H1 (cell line): Measurements from ENCODE around the gene CDH1. TPM values are rescaled to one million over a fixed set of nuclear protein-coding genes. Genes with fewer than 3 reads are reported as not detected.
A peak's percentile ranks its signal among the peaks of the same experiment; 100 is the strongest.

ENCODE experiments used
- BRCA1 ChIP-seq: IDR thresholded peaks from 2 replicates; pipeline ENCODE4 v1.6.1; 2012; ENCODE audit warnings: low read depth, low read length, improper control_type of control experiment
- CHD2 ChIP-seq: IDR thresholded peaks from 2 replicates; pipeline ENCODE4 v1.6.1; 2012; ENCODE audit warnings: low read length, improper control_type of control experiment
- CTBP2 ChIP-seq: IDR thresholded peaks from 2 replicates; pipeline ENCODE4 v1.7.0; 2011; ENCODE audit warnings: borderline replicate concordance, mild to moderate bottlenecking, moderate library complexity, mixed read lengths, low read length; ENCODE audit not compliant: insufficient read depth, insufficient read length
- EGR1 ChIP-seq: IDR thresholded peaks from 2 replicates; pipeline ENCODE4 v1.6.1; 2011; ENCODE audit warnings: low read depth, low read length, borderline replicate concordance
- RXRA ChIP-seq: IDR thresholded peaks from 2 replicates; pipeline ENCODE4 v1.6.1; 2011; ENCODE audit warnings: low read depth, mild to moderate bottlenecking, low read length, moderate library complexity; ENCODE audit not compliant: insufficient read depth
- TBP ChIP-seq: IDR thresholded peaks from 2 replicates; pipeline ENCODE4 v1.6.1; 2011; ENCODE audit warnings: low read depth, low read length, improper control_type of control experiment
- ZNF274 ChIP-seq: IDR thresholded peaks from 2 replicates; pipeline ENCODE4 v1.7.0; 2012; ENCODE audit warnings: low read length, borderline replicate concordance; ENCODE audit errors: extremely low read depth
- polyA plus RNA-seq, 7 experiments: library from polyadenylated mRNA; depleted of rRNA in 3 of 7; stranded (reverse) in 5 of 7; unstranded in 2 of 7; fragments of >200 nt in 5 of 7; fragments of 200-250 nt in 2 of 7; gene quantifications; 1 replicate in 5 of 7; 2 replicates in 1 of 7; 4 replicates in 1 of 7; pipeline versions ENCODE4 v1.2.1 to v1.2.3, GENCODE V29; 2011 to 2013; ENCODE audit warnings: missing spikeins in 2 of 7, mixed read lengths in 2 of 7
- total RNA-seq: library from RNA; stranded (reverse); fragmentation: NEBNext Ultra II Directional; extraction: Animal tissue kit (Norgen Biotek cat#: 25700); gene quantifications from 2 replicates; pipeline ENCODE4 v1.2.1, GENCODE V29; 2021
- TF ChIP-seq, protein P1 (sequence below): fragments of 300-600 bp; sonication (generic); IDR thresholded peaks from 2 replicates; pipeline ENCODE4 v1.7.1; 2012; ENCODE audit warnings: low read length, moderate library complexity, mild to moderate bottlenecking, inconsistent platforms; ENCODE audit not compliant: insufficient replicate concordance

Gene CDH1
- total and polyA plus RNA-seq, 2 of the 8 experiments (the other 6 are each of a cell fraction or from before 2014, with no cell fraction given), result 133 to 265 TPM

DNA sequence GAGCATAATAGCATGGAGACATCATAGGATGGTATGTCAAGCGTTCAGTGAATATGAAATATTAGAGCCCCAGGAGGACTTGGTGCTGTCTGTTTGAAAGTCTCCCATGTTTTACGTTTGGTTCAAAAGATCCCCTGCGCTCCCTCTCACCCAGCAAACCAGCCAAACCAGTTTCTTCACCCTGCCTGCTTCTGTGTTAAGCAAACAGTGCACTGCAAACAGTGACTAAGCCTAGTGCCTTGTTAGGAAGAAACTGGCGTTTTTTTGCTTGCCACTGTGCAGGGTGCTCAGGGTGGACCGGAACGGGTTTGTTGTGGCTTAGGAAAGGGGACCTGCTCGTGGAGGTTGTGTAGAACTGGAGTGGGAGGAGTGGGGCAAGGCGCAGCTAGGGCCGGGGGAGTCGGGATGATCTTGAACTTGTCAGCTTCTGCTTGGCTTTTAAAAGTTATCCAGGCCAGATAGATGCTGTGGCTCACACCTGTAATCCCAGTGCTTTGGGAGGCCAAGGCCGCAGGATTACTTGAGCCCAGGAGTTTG lies 7.7 kb downstream of the CDH1 start (continued):
- TF ChIP-seq, protein P1, sequence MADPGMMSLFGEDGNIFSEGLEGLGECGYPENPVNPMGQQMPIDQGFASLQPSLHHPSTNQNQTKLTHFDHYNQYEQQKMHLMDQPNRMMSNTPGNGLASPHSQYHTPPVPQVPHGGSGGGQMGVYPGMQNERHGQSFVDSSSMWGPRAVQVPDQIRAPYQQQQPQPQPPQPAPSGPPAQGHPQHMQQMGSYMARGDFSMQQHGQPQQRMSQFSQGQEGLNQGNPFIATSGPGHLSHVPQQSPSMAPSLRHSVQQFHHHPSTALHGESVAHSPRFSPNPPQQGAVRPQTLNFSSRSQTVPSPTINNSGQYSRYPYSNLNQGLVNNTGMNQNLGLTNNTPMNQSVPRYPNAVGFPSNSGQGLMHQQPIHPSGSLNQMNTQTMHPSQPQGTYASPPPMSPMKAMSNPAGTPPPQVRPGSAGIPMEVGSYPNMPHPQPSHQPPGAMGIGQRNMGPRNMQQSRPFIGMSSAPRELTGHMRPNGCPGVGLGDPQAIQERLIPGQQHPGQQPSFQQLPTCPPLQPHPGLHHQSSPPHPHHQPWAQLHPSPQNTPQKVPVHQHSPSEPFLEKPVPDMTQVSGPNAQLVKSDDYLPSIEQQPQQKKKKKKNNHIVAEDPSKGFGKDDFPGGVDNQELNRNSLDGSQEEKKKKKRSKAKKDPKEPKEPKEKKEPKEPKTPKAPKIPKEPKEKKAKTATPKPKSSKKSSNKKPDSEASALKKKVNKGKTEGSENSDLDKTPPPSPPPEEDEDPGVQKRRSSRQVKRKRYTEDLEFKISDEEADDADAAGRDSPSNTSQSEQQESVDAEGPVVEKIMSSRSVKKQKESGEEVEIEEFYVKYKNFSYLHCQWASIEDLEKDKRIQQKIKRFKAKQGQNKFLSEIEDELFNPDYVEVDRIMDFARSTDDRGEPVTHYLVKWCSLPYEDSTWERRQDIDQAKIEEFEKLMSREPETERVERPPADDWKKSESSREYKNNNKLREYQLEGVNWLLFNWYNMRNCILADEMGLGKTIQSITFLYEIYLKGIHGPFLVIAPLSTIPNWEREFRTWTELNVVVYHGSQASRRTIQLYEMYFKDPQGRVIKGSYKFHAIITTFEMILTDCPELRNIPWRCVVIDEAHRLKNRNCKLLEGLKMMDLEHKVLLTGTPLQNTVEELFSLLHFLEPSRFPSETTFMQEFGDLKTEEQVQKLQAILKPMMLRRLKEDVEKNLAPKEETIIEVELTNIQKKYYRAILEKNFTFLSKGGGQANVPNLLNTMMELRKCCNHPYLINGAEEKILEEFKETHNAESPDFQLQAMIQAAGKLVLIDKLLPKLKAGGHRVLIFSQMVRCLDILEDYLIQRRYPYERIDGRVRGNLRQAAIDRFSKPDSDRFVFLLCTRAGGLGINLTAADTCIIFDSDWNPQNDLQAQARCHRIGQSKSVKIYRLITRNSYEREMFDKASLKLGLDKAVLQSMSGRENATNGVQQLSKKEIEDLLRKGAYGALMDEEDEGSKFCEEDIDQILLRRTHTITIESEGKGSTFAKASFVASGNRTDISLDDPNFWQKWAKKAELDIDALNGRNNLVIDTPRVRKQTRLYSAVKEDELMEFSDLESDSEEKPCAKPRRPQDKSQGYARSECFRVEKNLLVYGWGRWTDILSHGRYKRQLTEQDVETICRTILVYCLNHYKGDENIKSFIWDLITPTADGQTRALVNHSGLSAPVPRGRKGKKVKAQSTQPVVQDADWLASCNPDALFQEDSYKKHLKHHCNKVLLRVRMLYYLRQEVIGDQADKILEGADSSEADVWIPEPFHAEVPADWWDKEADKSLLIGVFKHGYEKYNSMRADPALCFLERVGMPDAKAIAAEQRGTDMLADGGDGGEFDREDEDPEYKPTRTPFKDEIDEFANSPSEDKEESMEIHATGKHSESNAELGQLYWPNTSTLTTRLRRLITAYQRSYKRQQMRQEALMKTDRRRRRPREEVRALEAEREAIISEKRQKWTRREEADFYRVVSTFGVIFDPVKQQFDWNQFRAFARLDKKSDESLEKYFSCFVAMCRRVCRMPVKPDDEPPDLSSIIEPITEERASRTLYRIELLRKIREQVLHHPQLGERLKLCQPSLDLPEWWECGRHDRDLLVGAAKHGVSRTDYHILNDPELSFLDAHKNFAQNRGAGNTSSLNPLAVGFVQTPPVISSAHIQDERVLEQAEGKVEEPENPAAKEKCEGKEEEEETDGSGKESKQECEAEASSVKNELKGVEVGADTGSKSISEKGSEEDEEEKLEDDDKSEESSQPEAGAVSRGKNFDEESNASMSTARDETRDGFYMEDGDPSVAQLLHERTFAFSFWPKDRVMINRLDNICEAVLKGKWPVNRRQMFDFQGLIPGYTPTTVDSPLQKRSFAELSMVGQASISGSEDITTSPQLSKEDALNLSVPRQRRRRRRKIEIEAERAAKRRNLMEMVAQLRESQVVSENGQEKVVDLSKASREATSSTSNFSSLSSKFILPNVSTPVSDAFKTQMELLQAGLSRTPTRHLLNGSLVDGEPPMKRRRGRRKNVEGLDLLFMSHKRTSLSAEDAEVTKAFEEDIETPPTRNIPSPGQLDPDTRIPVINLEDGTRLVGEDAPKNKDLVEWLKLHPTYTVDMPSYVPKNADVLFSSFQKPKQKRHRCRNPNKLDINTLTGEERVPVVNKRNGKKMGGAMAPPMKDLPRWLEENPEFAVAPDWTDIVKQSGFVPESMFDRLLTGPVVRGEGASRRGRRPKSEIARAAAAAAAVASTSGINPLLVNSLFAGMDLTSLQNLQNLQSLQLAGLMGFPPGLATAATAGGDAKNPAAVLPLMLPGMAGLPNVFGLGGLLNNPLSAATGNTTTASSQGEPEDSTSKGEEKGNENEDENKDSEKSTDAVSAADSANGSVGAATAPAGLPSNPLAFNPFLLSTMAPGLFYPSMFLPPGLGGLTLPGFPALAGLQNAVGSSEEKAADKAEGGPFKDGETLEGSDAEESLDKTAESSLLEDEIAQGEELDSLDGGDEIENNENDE, result peak; percentile 50
- TF ChIP-seq CHD2 (0 out of 2 replicates have a peak, but pooled peaks have one; percentile 21), RXRA (0 out of 2 replicates have a peak, but pooled peaks have one; percentile 21), EGR1 (no peak), CTBP2 (no peak), ZNF274 (no peak), TBP (no peak), BRCA1 (no peak)
